Activated effector memory CD4-positive, alpha-beta T cell treated with Interleukin-2 at 50 U/mL for 16 hours (primary cell): ENCODE results near the gene STRBP.

ENCODE experiments used
- DNase-seq: peaks from one replicate; pipeline ENCODE4 v3.0.0-alpha.2; 2020

Gene STRBP

GRCh38 chr9:123093141-123093540 lies 175.2 kb downstream of the STRBP start:
- no peak for DNase-seq

- DNase-seq = no peak
These were observed 176.9 kb downstream of the STRBP start for GRCh38 chr9:123091459-123091858.

- DNase-seq = no peak
These were observed 177.4 kb downstream of the STRBP start for GRCh38 chr9:123090956-123091355.

GRCh38 chr9:123090198-123090896 lies 178.0 kb downstream of the STRBP start:
- no peak for DNase-seq

- DNase-seq = no peak
These were observed 178.6 kb downstream of the STRBP start for GRCh38 chr9:123089790-123090189.

- no peak for DNase-seq
These were observed 179.3 kb downstream of the STRBP start for GRCh38 chr9:123089040-123089439.

- DNase-seq = no peak
These were observed 181.0 kb downstream of the STRBP start for GRCh38 chr9:123087359-123087888.

- no peak for DNase-seq
These were observed 182.5 kb downstream of the STRBP start for GRCh38 chr9:123085916-123086315.

- DNase-seq = no peak
These were observed 184.1 kb downstream of the STRBP start for GRCh38 chr9:123084256-123084655.

- no peak for DNase-seq
These were observed 184.7 kb downstream of the STRBP start for GRCh38 chr9:123083680-123084079.

GRCh38 chr9:123081824-123082223 lies 186.6 kb downstream of the STRBP start:
- no peak for DNase-seq

- DNase-seq = no peak
These were observed 187.9 kb downstream of the STRBP start for GRCh38 chr9:123080444-123080843.

- no peak for DNase-seq
These were observed 193.8 kb downstream of the STRBP start for GRCh38 chr9:123074628-123075027.

GRCh38 chr9:123073991-123074422 lies 194.4 kb downstream of the STRBP start:
- DNase-seq = no peak

- DNase-seq = no peak
These were observed 194.9 kb downstream of the STRBP start for GRCh38 chr9:123073441-123073840.

- no peak for DNase-seq
These were observed 195.9 kb downstream of the STRBP start for GRCh38 chr9:123072407-123072995.
